Hematopoietic multipotent progenitor cell (in vitro differentiated cells): ENCODE measurements around the gene HYAL3. TPM values are rescaled to one million over a fixed set of nuclear protein-coding genes. Genes with fewer than 3 reads are reported as not detected.

ENCODE experiments used
- DNase-seq, 3 donors: peaks; one replicate each; pipeline ENCODE4 v3.0.0-alpha.2; 2011 to 2015; ENCODE audit warnings: low read depth in 2 of 3, low spot score in 2 of 3
- total RNA-seq: library from RNA; depleted of rRNA; stranded (reverse); fragments of >200 nt; gene quantifications from one replicate; pipeline ENCODE4 v1.2.3, GENCODE V29; 2012

Gene HYAL3
- total RNA-seq, 1 donor: 44.7 TPM

DNA sequence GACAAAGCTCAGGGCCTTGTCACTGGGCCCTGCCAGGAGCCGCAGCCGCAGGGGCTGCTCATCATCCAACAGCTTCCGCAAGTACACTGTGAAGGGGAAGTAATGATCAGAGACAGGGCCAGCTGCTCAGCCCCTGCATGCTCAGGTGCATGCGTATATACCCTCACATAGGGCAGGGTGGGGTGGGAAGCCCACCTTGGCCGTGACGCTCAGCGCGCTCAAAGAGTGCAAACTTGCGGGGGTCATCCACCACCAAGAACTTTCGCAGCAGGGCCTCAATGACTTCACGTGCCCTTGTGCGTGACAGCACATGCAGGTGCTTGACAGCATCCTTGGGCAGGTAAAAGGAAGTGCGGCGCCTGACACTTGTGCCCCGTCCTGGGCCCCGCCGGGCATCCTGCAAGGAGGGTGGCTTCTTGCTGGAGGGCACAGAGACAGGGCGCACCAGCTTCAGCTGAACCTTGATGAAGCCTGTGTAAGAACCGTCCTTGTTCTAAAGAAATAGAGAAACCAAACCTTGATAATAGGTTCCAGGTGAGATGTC lies 32.2 kb upstream of the HYAL3 start:
- DNase-seq: no peak

DNA sequence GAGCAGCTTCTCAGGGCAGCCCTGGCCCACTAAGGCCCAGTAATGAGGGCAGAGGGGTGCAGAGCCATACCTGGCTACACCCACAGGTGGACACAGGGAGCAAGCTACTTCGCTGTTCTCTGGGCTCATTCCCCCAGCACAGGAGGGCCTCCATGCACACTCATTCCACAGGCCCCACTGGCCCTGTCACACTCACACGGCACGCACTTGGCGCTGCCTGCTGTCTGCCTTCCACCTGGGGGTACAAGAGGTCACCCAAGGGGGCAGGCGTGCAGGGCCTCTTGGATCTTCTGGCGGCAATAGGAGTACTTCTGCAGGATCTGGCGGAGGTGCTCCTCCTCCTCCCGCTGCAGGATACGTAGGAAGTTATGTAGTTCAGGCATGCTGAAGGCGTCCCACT lies 31.1 kb upstream of the HYAL3 start:
- DNase-seq: no peak

DNA sequence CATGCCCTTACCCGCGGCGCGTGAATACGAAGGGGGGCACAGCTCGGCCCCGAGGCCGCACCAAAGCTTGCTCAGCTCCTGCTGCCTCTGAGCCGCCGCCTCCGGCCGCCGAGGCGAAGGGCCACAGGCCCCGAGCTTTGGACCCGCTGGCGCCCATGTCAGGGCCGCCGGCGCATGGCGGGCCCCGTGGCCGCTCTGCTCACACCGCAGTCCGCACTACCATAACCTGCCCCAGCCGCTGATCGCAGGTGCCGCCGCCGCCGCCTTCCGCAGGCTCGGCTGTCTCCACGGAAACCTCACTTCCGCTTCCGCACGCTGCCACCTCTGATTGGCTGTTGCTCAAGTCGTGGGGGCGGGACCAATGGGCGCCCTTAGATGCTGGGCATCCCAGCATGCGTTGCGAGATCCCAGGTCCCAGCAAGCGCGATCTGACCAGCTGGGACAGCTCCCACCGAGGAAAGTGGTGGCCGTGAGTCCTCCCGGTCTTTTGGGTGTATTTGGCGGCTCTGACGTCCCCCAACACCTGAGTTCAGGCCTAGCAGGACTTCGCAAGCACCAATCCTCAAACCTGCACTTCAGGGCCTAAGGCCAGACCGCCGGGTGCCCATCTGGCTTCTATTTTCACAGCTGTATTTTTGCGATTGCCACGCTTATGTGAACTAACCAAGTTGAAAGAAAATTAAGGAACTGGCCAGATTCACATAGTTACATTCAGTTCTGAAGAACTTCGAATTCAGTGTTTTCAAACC lies 28.9 kb upstream of the HYAL3 start, which contains the start of gene TUSC2:
Gene TUSC2, minus strand, starts transcription at position 281 of the 749 bp plus-strand sequence. Its CDS starts 124 bp downstream, at position 157.
- DNase-seq: peak; percentile 88 to 98 (median 96)

DNA sequence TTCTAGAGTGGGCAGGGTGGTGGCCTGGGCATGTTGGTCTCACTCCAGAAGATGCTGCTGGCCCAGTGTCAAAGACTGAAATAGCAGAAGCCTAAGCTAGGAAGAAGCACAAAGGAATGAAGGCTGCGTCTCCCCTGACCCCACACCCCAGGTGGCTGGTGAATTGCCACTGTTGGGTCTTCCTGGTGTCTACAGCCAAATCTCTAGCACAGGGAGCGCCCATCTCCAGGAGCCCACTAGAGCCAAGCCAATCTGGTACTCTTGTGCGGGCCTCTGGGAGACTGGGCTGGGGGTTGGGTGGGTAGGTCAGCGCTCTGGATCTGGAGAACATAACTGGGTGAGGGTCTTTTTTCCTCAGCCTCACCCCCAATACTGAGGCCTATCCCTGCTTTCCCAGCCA lies 27.9 kb upstream of the HYAL3 start:
- DNase-seq: no peak

DNA sequence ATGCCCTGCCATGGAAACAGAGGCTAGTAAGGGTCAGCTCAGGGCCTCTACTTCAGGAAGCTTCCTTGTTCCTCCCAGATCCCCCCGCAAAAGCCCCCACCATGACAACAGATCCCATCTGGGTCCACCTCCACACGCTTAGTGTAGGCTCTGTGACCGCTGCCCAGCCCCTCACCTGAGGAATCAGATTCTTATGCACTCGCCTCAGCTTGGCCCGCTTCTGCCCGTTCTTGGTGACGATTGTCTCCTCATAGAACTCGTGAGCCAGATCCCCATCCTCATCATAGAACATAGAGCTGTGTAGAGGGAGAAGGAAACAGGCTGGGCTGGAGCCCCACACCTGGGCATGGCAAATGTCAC lies 27.0 kb upstream of the HYAL3 start:
- DNase-seq: no peak

DNA sequence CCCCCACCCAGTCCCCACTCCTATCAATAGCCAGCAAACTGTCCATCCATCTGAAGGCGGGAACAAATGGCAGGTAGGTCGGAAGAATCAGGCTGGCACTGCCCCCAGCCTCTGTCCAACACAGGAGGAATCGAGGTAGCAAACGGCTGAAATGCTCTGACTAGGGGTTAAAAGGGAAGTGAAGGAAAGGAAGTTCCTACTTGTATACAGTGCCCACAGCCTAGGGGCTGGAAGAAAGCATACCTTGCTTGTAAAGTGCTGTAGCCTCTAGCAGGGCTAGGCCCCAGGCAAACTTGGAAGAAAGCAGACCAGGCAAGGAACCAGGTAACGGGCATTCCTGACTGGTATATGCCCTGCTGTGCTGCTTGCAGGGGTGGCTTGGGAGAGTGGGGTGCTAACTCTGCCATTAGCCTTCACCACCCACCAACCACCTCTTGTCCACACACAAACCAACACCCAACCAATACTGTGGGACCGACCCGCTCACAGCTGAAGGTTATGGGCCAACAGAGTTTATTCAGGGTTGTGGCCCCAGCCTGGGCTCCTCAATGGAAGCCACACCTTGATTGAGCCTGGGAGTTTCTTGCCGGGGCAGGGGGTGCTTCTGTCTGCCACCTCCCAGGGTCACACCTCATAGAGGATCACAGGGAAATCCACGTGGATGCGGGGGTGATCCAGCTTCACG lies 26.4 kb upstream of the HYAL3 start:
- DNase-seq: no peak

DNA sequence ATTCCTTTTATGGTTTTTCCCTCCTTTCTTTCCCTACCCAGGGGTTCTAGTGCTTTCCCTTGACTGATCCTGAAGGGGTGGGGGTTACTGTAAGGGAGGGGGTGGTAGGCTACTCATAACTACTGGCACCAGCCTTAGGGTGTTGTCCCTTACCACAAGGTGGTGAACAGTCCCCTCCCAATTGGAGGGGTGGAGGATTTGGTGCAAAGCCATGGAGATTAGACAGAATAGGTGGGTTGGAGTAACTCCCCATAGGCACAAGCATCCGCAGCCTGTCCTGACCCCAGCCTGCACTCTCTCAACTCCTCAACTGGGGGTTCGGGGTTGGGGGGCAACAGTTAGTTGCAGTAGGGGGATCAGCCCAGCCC lies 25.9 kb upstream of the HYAL3 start:
- DNase-seq: no peak

DNA sequence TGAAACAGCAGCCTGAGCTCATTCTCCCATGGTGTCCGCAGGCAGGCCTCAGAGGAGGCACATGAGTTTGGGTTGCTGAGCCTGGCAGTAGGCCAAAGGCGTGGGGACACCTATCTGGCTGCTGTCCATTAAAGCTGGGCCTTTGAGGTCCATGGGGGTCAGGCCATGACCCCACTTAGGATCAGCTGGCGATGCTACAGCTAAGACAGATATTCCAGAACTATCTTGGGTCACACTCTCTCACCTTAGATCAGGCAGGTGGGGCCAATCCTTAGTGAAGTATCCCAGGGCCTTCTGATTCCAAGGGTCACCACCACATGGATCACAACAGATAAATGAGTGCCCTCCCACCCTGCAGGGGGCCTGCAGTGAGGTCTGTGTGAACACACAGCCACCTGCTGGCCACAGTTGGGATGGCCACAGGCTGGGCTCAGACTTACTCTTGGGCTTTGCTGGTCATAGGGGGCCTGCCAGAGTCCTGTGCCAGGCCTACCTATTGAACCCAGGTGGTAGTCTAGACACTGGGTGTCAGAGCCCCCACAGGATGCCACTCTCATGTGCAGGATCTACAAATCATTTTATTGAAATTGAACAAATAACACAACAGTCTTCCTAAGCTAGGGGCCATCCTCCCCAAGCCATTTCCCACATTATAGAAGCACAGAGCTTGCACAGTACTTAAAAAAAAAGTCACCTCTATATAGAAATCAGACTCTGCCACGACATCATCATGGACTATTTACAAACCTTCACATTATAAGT lies 25.3 kb upstream of the HYAL3 start:
- DNase-seq: peak in 2 of 3 donors; percentile 75 to 78

DNA sequence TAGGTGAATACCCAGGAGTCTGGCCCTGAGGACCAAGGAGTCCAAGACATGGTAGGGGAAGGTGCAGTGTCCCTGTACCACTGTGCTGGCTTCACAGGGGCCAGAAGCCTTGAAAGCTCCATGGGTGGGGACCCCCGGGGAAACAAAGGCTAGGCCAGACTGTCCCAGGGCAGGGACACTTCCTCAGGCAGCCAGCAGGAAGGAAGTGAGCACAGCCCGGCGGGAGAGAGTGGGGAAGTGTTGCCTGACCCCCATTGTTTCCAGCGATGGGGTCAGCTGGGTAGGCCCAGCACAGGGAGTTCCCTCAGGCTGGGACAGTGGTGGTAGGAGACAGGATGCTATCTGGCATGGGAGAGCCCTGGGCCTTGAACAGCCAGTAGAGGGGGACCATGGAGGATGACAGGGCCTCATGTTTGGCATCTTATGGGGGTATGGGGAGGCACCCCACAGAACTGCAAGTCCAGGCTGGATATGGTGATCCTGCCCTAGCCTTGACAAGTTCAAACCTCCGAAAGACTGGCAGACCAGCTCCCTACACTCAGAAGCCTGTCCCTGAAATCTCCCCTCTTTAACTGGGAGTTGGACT lies 24.5 kb upstream of the HYAL3 start:
- DNase-seq: no peak

DNA sequence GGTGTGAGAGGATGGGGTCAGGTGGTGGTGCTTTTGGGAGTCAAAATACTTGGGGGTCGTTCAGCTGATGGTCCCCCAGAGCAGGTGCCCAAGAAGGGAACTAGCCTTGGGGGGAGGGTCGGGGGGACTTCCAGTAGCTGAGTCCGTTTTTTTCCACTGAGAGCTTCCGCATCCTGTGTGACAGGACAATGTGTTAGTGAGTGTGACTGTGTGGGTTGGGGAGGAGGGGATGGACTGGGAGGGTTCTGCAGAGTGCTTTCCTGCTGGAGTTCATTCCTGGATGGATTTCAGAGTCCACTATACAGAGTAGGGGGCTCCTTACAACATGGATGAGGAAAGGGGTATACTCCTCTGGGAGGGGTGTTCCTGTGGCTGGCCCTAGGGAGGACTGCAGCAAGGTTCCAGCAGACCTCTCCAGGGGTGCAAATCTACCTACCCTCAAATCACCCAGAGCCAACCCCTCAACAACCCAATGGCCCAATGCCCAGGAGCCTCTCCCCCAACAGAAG lies 23.9 kb upstream of the HYAL3 start:
- no peak for DNase-seq

DNA sequence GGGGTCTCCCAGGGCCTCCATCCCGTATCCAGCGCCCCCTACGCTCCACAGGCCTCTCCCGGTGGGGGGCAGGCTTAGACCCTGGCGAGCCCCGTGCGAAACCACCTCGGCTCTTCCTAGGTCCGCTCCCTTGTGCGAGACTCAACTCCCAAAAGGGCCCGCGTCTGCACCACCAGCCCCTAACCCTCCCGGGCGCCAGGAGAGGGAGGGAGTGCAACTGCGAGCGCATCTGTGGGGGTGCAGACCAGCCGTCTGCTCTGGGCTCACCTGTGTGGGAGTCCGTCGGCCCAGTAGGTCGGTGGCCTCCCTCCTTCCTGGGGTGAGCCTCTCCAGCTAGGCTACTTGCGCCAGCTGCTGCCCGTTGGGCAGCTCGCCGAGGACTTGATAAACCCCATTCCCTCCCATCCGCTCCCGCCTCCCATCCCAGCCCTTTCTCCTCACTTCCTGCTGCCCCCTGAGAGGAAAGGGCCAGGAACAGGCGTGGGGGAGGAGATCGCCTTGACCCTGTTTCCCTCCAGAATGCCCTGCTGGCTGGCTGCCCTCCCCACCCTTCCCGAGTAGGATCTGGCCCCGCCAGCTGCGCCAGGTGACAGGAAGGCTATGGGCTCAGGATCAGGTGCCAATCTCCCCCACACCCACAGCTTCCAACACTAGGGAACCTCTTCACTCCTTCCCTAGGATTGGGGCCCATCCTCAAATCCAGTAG lies 23.3 kb upstream of the HYAL3 start, which contains the start of gene HYAL2:
Gene HYAL2, minus strand, starts transcription at position 360 of the 706 bp plus-strand sequence. CDS start 2,256 bp downstream, outside the sequence.
- no peak for DNase-seq

DNA sequence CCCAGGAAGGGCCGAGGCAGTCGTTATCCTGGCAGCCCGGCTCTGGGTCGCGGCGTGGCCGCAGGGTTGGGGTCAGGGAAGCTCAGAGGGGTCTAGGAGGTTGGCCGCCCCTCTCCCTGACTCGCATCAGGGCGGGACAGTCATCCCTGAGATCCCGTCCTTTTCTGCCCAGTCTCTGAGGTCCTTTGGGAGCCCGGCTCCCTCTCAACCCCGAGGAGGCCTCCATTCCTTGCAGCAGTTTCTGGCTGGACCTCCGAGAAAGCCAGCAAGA lies 22.8 kb upstream of the HYAL3 start:
- no peak for DNase-seq

DNA sequence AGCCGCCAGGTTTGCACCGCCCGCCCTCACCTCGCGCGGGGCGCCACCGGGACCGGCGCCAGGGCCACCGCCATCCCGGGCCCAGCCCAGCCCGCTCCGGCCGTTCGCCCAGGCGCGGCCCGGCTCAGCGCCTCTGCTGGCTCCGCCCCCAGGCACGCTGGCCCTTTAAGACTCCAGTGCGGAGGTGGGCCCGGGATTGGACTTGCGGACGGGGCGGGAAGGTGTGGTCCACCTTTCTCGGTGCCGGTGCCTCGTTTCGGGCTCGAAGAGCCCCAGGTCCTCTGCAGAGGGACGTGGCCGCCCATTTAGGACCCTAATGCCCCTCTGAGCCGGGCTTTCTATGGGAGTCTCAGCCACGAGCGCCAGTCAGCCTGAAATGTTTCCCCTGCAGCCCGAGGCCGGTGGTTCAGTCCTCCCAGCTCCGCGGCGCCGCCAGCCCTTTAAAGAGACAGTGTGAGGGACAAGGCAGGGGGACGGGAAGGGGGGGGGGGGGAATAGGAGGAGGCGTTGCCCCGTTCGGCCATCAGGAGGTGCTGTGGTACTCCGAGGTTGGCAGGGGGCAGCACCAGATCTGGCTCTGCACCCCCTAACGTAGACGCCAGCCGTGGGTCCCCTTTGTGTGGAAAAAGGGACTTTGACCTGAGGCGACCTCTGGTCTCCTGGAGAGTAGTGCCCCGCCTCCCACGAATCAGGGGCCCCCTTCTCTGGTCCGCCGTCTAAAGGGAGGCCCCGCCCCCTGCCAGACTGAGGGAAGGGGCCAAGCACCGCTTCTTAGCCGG lies 22.3 kb upstream of the HYAL3 start:
- DNase-seq: peak; percentile 62 to 92 (median 90)

DNA sequence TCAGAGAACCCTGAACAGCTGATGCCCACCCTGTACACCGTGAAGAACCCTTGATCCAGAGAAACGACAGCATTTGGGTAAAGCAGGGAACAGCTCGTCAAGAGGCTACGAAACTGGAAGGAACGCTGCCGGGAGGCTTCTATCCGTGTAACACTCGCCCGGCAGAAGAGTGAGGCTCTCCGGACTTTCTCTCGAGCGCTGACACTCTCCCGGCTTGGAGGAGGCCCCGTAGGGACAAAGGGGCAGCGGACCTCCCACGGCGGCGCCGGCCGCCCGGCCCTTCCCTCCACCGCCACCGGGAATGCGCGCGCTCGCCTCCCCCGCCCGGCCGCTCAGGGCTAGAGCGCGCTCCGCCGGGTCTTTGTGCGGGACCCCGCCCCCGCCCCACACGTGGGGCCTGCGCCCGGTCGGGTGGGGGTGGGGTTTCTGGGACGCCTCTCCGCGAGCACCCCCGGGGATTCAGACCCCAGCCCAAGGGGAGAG lies 21.7 kb upstream of the HYAL3 start:
- peak in 2 of 3 donors; percentile 40 to 69 for DNase-seq

DNA sequence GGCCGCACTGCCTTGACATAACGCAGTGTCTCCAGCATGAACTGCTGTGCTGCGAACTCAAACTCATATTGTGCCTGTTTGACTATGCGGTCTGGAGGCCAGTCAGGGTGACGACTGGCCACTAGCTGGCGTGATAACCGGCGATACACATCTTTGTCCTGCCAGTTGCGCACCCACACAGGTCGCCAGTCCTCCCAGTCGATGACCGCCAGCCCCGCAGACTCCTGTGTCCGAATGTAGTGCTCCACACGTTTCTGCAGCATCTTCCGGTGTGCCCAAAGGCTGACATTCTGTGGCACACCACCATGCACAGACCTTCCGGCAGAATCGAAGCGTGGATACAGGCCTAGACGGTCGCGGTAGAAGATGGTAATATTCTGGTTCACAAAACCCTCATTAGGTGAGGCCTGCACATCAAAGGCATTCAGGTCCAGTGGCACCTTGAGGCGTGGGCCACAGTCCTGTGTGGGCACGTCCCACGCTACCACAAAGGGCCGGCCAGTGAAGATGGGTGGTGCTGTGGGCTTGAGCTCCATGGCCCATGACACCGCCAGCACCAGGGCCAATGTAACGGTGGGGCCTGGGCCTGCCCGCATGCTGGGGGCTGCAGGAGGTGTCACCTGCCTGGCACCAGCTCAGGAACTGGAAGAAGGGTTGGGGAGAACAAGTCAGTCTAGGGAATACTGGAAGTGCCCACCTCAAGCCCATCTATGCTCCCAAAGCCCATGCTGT lies 20.9 kb upstream of the HYAL3 start:
- no peak for DNase-seq

DNA sequence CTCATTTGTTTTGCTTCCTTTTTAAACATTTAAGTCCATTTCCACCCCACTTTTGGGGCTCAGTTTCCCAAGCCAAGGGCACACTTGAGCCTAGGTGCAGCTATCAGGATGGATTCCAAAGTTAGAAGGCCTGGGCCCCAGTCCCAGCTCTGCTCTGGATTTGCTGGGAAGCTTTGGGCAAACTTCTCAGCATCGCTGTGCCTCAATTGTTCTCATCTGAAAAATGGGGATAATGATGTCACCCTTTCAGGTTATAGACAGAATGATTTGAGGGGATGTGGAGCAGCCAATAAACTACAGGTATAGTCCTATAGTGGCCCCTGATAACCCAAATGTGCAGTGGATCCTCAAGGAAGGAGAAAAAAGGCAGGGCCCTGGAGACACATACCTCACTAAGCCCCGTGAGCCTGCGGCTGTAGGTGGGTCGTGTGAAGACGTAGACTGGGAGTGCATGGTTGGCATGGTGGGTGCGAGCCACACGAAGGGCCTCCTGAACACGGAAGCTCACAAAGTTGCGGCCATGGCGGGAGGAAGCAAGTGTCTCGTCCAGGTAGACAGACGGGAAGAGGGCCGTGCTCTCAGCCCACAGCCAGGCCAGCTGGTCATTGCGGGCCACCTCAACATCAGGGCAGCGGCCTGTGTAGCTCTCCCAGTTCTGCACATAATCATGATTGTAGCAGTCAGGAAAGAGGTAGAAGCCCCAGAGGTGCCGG lies 20.1 kb upstream of the HYAL3 start:
- no peak for DNase-seq

DNA sequence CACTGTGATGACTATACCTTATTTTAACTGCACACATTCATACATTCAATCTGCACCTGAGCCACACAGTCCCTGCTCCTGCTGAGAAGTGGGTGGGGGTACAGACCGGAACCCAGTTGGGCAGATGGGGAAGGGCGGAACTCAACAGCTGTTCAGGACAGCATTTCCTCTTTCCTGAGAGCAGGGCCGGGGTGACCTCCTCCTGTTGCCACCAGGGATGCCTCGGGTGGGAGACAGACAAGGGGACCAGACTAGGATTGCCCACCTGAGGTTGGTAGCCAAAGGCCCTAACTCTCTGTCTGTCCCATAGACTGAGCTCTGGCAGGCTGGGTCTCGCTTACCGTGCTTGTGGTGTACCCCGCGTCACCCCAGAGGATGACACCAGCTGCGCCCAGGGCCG lies 19.4 kb upstream of the HYAL3 start:
- DNase-seq: peak in 1 of 3 donors; percentile 28

DNA sequence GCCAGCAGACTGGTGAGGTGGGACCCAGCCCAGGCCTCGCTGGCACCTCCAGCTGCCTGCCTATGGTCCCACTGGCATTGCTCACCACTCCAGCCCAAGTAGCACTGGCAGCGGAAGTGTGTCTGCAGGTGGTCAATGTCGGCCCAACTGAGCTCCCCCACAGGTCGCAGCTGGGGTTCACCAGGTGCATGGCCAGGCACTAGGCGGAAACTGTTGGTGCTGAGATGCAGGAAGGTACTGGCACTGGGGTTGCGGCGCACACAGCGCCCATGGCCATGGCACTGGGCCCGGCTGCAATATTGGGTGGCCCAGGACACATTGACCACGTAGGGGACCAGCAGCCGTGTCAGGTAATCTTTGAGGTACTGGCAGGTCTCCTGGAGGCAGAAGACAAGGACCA lies 19.0 kb upstream of the HYAL3 start:
- DNase-seq: no peak
